AG10803 (cell line): ENCODE measurements around the gene USP9X.

ENCODE experiments used
- DNase-seq: peaks from one replicate; pipeline ENCODE4 v3.0.0; 2010; ENCODE audit warnings: low read depth
- H3K4me3 ChIP-seq: 2 replicates; pipeline ENCODE4 v1.5.1; 2011; ENCODE audit warnings: mild to moderate bottlenecking, low read length, control low read depth
- TF ChIP-seq, protein P1 (sequence below): conservative IDR thresholded peaks from 2 replicates; pipeline ENCODE4 v1.5.1; 2011; ENCODE audit warnings: mild to moderate bottlenecking, low read length, control low read depth, inconsistent platforms

USP9X gene

DNA sequence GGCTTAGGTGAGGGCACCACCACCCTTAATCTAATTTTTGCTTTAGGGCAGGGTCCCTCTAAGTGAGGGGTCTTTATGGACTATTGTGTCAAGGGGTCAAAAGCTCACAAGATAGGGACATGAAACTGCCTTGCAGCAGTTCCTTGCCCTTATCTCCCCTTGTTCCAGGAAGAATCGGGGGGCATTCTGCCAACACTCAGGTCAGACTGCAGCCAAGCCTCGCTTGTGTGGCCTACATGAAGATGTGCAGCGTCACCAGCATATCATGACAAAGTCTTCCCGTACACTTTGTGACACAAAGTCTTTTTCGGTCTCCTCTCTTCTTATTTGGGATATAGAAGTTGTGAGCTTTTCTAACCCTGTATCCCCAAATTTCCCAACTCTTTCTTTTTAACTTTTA is 17.5 kb upstream of the USP9X start:
- DNase-seq = no peak
- no peak overlapping the region for H3K4me3 ChIP-seq
- TF ChIP-seq, protein P1, sequence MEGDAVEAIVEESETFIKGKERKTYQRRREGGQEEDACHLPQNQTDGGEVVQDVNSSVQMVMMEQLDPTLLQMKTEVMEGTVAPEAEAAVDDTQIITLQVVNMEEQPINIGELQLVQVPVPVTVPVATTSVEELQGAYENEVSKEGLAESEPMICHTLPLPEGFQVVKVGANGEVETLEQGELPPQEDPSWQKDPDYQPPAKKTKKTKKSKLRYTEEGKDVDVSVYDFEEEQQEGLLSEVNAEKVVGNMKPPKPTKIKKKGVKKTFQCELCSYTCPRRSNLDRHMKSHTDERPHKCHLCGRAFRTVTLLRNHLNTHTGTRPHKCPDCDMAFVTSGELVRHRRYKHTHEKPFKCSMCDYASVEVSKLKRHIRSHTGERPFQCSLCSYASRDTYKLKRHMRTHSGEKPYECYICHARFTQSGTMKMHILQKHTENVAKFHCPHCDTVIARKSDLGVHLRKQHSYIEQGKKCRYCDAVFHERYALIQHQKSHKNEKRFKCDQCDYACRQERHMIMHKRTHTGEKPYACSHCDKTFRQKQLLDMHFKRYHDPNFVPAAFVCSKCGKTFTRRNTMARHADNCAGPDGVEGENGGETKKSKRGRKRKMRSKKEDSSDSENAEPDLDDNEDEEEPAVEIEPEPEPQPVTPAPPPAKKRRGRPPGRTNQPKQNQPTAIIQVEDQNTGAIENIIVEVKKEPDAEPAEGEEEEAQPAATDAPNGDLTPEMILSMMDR = no peak

DNA sequence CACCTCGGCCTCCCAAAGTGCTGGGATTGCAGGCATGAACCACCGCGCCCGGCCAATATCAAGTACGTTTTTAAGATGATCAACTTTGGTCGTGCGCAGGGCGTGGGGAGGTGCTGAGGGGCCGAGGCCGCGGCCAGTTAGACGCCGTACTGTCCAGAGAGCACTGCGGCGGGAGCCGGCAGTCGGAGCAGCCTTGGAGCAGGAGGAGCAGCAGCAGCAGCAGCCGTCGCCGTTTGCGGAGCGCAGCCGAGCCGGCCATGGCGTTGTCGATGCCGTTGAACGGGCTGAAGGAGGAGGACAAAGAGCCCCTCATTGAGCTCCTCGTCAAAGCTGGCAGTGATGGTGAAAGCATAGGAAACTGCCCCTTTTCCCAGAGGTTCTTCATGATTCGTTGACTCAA is 8.5 kb upstream of the USP9X start:
- TF ChIP-seq, protein P1 = no peak
- no peak overlapping the region for H3K4me3 ChIP-seq
- no peak for DNase-seq

DNA sequence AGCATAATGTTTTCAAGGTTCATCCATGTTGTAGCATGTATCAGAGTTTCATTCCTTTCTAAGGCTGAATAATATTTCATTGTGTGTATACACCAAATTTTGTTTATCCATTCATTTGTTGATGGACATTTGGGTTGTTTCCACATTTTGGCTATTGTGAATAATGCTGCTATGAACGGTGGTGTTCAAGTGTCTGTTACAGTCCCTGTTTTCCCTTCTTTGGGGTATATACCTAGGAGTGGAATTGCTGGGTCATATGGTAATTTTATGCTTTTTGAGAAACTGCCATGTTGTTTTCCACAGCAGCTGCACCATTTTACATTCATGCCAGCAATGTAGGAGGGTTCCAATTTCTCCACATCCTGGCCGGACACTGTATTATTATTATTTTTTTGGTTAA is 3.4 kb upstream of the USP9X start:
- TF ChIP-seq, protein P1 = no peak
- DNase-seq = no peak
- H3K4me3 ChIP-seq = no peak overlapping the region

DNA sequence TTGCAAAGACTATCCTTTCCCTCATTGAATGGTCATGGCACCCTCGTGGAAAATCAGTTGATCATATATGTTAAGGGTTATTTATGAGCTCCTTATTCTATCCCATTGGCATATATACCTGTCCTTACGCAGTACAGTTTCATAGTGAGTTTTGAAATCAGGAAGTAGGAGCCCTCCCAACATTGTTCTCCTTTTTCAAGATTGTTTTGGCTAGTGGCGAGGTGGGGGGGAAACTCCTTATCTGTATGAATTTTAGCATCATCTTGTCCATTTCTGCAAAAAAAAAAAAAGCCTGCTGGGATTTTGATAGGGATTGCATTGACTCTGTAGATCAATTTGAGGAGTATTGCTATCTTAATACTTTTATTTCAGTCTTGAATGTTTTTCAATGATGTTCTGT is 2.5 kb upstream of the USP9X start:
- H3K4me3 ChIP-seq = no peak overlapping the region
- TF ChIP-seq, protein P1 = no peak
- DNase-seq = no peak

DNA sequence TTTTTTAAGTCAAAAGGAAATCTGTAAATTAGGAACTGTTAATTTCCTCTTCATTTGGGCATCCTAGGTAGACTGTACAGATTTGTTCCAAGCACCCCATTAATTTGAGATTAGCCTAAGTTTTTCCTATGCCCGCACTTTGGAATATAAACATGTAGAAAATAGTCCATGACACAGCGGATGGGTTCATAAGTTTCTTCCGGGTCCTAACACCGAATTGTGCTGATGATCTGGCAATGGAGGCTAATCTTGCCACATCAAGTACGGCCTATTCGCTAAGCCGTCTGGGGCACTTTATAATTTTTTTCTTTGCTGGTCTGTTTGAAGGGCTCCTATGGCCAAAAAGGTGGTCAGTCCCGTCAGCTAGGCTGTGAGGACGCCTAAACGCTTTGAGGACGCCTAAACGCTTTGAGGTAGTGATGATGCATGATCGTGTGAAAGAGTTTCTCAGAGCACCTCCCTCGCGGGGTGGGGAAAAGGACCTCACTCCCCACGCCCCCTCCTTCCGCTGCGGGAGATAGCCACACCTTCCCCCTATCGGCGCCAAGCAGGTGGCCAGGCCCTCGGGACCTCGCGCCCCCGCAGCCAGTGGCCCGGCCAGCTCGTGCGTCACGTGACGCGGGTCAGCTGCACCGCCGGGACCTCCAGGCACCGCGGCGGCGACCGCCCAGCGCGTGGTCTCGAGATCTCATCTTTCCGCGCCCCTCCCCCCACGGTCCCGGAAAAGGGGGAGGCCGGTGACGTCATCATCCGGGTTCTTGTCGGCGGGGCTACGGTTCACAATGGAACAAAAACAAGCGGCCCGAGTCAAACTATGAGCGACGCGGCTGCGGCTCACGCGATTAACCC is 977 bp upstream of the USP9X start:
- peak overlapping the region; percentile 79 for H3K4me3 ChIP-seq
- peak; percentile 95 for DNase-seq
- TF ChIP-seq, protein P1 = no peak

DNA sequence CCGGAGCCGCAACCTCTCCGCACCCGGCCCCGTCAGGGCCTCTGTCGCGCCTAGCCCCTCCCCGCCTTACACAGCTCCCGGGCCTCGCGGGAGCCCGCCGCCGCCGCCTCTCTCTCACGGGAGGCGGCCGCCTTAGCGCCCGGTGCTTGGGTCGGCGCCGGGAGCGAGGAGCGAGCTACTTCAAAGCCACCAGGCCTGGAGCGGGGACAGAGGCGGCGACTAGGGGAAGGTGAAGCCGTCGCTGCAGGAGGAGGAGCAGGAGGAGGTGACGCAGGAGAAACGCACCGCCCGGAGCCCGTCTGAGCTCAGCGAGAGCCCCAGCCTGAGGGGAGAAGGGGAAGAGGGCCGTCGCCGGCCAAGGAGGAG is 250 bp downstream of the USP9X start:
- TF ChIP-seq, protein P1 = no peak
- no peak for DNase-seq
- H3K4me3 ChIP-seq = peak overlapping the region; percentile 80

DNA sequence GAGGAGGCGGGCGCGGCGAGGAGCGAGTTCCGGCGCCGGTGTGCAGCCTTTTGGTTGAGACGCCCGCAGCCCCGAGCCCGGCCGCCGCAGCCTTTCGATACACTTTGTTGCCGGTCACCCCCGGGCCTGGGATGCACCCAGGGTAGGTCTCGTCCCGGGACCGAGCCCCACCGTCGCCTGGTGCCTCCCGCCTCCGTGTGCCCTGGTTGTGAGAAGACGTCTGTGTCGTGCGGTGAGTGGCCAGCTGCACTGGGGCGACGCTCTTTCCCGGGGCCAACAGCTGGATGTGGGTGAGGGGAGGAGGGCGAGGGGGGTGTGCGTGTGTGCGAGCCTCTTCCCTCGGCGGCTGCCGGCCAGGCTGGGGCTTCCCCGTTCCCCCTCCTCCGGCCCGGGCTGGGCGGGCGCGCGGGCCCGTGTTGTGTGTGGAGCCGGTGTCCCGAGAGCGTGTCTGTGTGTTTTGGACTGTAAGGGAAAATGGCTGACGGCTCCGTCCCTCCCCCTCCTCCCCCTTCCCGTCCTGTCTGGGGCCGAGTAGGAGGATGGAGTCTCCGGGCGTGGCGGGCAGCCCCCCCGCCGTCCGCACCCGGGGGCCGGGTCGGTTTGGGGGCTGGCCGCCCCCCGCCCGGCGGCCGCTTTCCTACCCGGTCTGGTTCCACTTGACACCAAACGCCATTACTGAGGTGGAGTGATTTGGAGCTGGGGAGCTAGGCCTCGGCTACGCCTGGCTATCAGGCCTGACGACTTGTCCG is 807 bp downstream of the USP9X start:
- peak overlapping the region; percentile 80 for H3K4me3 ChIP-seq
- TF ChIP-seq, protein P1 = no peak
- DNase-seq = peak; percentile 30
